ENCODE measurements around the gene MAGI3. TPM values are rescaled to one million over a fixed set of nuclear protein-coding genes. Genes with fewer than 3 reads are reported as not detected.
A peak's percentile ranks its signal among the peaks of the same experiment; 100 is the strongest.

The MAGI3 gene
- total RNA-seq, 2 donors from 2014 or later: 6.3 to 8.4 TPM

DNA sequence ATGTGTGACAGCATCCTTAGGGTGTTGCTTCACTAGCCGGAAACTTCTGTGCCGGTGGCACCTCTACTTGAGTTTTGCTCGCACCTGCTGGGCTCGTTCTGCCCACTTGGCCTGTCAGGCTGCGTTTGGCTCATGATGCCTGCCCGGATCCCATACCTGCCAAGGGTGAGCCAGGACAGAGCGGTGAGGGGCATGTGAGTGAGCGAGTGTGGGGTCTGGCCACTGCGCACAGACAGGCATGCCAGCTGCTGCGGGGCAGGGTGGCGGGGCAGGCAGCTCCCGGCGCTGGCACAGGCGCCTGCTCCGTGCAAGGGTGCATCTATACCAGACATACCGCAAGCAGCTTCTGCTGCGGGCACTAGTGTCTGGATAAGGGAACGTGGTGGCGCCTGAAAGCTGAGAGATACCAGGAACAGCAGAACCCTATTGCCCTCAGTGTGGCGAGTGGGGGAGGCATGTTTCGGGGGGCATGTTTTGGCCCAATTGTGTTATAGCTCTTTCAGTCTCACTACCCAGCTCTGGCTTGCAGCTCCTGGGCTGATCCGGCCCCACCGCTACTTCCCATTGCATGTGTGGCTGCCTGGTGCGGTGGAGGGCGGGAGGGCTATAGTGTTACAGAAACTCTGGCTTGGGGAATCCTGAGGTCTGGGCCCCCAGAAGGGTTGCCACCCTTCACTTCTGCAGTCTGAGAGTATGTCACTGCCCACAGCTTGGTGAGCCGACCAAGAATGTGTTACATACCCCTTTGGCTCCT is 32.2 kb downstream of the MAGI3 start:
- Mint-ChIP-seq H3K36me3 (peaks cover 0 to 5% of the 10 kb centered on the region in 2 donors), H3K9me3 (no peaks in the 10 kb centered on the region), H3K27ac (no peak overlapping the region)
- no peak for ATAC-seq
- DNase-seq (ENCODE audit: low spot score in 2 of 2): no peak

DNA sequence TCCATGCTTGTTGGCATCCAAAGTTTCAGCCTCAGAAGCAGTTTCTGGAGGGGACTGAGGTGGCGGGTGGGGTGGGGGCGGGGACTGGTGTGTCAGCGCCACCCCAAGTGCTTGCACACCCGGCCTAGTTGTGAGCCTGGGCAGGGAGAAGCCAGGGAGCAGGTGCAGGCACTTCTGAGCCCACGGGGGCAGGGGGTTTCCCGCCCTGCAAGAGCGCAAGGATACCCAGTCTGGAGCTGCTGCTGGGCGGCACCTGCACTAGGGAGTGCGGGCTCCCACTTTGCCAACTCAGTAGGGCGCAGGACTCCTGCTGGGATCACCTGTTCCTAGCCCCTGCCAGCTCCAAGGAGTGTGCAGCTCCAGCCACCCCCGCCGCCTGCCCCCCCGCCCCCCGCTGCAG is 33.5 kb downstream of the MAGI3 start:
- H3K9me3 Mint-ChIP-seq: no peaks in the 10 kb centered on the region
- H3K36me3 Mint-ChIP-seq: peaks cover 0 to 5% of the 10 kb centered on the region in 2 donors
- no peak overlapping the region for H3K27ac Mint-ChIP-seq
- ATAC-seq (no peak), DNase-seq (ENCODE audit: low spot score in 2 of 2) (no peak)

DNA sequence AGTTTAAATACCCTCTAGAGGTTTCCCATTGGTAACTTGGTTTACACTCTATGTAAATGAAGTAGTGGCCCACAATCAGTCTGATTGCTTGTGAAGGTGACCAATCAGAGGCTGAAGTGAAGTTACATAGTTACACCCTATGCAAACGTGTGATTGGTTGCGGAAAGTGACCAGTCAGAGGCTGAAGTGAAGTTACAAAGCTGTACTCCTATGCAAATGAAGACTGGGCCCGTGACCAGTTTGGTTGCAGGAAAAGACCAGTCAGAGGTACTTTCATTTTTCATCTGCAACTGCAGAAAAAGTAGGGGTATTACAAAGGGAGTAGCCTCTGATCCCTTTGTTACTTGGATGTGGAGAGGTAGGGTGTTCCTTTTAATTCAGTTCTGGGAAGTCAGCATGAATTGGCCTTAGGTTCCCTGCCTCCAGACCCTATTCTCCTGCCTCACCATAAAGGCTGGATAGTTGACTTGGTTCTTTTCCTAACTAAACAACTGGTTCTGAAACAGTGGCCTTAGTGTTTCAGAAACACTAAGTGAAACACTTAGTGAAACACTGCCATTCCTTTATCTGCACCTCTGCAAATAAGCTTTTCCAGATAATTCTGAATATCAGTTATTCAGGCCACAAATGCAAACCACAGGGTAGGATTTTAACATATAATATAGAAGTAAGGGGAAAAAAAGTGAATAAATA is 39.3 kb downstream of the MAGI3 start:
- Mint-ChIP-seq H3K9me3 (no peaks in the 10 kb centered on the region), H3K36me3 (no peaks in the 10 kb centered on the region), H3K27ac (no peak overlapping the region)
- no peak for DNase-seq (ENCODE audit: low spot score in 2 of 2)
- peak in 1 of 2 donors; percentile 22 for ATAC-seq

DNA sequence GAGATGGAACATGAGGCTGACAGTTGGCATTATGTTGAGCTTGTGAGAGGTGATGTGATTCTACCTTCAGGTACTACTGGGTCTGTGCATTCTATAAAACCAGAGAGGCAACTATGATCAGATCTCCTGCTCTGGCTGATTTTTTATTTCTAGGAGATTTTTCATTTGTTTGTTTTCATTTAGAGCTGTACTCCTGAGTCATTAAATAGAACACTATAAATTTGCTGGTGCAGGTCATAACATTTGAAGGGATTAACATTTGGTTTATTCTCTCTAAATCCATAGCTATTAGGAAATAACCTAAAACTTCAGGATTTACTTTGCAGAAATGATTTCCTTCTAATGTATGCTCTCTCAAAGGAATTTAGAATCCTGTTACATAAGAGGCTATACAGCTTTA is 42.9 kb downstream of the MAGI3 start:
- DNase-seq (ENCODE audit: low spot score in 2 of 2) (no peak), ATAC-seq (no peak)
- no peaks in the 10 kb centered on the region for H3K9me3 Mint-ChIP-seq
- no peaks in the 10 kb centered on the region for H3K36me3 Mint-ChIP-seq
- H3K27ac Mint-ChIP-seq: no peak overlapping the region

DNA sequence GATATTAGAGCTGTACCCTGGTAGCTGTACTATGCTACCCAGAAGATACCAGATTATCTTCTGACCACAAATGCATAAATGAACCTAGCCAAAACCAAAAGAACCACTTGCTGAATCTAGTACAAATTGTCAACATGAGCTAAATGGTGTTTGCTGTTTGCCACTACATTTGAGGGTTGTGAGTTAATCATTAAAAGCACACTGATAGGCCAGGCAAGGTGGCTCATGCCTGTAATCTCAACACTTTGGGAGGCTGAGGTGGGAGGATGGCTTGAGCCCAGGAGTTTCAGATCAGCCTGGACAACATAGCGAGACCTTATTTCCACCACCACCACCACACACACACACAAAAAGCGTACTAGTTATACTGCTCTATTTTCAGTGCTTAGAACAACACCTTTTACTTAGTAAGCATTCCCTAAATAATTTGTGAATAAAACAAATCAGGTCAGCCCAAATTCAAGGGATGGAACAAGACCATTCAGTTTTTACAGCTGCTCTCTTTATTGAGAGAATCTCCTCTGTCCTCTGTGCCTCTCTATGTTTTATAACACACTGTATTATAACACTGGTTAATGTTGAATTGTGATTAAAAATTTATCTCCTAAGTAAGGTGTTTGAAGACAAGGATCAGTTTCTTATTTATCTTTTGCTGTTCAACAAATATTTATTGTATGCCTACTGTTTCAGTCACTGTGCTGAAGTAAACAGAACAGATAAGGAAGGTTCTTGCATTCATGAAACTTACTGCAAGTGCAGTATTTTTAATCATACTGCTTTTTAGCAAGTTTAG is 44.0 kb downstream of the MAGI3 start:
- ATAC-seq (no peak), DNase-seq (ENCODE audit: low spot score in 2 of 2) (no peak)
- Mint-ChIP-seq H3K9me3 (no peaks in the 10 kb centered on the region), H3K36me3 (no peaks in the 10 kb centered on the region), H3K27ac (no peak overlapping the region)

DNA sequence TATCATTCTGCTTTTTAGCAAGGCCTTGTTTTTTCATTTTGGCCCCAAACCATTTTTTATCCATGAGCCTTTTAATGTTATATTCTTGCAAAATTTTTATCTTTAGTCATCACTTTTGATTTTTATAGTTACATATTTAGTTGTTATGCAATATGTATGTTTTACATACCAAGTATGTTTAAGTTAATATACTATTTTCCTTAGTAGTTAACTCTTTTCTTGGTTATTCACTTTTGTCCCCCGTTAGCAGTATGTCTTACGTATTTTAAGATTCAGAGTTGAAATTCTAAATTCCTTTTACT is 44.5 kb downstream of the MAGI3 start:
- Mint-ChIP-seq H3K36me3 (no peaks in the 10 kb centered on the region), H3K27ac (no peak overlapping the region), H3K9me3 (no peaks in the 10 kb centered on the region)
- DNase-seq (ENCODE audit: low spot score in 2 of 2) (no peak), ATAC-seq (no peak)

DNA sequence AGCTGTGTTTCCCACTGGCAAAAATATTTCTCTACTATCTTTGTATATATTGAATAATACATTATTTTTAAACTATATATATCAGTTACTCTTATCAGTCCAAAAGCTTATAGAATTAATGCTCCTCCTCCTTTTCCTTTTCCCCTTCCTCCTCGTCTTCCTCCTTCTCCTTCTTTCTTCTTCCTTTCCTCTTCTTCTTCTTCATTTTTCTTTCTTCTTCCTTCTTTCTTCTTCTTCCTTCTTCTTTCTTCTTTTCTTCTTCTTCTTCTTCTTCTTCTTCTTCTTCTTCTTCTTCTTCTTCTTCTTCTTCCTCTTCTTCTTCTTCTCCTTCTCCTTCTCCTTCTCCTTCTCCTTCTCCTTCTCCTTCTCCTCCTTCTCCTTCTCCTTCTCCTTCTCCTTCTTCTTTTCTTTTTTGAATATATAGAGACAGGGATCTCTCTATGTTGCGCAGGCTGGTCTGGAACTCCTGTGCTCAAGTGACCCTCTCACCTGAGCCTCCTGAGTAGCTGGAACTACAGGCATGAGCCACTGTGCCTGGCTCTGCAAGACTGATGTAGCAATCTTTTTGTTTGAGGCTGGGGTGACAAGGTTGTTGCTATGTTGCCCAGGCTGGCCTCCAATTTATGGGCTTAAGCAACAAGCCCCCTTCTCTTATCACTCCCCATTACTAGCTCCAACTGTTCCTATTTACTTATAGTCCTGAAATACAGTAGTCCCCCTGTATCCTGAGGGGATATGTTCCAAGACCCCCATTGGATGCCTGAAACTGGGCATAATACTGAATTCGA is 47.4 kb downstream of the MAGI3 start:
- DNase-seq (ENCODE audit: low spot score in 2 of 2): no peak
- Mint-ChIP-seq H3K9me3 (no peaks in the 10 kb centered on the region), H3K36me3 (no peaks in the 10 kb centered on the region), H3K27ac (no peak overlapping the region)
- ATAC-seq: no peak

DNA sequence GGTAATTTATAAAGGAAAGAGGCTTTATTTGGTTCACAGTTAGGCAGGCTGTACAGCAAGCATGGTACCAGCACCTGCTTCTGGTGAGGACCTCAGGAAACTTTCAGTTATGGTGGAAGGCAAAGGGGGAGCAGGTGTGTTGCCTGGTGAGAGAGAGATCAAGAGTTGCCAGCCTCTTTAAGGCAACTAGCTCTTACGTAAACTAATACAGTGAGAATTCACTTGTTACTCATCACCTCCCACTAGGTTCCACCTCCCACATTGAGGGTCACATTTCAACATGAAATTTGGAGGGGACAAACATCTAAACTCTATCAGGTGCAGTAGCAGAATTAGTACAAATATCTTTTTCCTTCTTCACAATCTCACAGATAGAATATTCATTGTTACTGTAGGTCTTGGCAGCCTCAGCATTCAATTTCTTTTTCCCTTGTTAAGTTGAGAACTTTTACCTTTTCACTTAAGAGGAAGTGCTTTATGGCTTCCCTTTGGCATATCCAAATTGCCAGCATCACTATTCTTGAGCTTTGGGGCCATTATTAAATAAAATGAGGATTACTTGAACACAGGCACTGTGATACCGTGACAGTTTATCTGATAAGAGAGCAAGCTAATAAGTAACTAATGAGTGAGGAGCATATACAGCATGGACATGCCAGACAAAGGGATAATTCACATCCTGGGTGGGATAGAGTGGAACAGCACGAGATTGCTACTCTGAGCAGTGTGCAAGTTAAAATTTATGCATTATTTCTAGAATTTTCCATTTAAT is 48.4 kb downstream of the MAGI3 start:
- H3K36me3 Mint-ChIP-seq: peaks cover 0 to 2% of the 10 kb centered on the region in 2 donors
- peaks cover 0 to under 1% of the 10 kb centered on the region in 2 donors for H3K9me3 Mint-ChIP-seq
- ATAC-seq: no peak
- no peak overlapping the region for H3K27ac Mint-ChIP-seq
- DNase-seq (ENCODE audit: low spot score in 2 of 2): no peak

DNA sequence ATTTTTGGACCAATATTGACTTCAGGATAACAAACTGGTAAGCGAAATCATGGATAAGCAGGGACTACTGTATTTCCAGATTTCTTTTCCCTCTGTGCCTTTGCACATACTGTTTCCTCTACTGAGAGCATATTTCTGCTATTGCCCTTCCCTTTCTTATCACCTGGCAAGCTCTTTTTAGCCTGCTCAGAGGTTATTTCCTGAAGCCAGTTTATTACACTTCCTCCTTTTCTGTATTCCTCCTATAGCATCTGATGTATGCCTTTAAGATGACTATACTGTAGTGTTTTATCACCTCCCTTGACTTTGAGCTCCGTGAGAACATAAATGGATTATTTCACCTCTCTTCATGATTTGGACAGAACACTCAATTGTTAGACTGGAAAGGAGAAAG is 49.0 kb downstream of the MAGI3 start:
- H3K27ac Mint-ChIP-seq: no peak overlapping the region
- ATAC-seq: no peak

DNA sequence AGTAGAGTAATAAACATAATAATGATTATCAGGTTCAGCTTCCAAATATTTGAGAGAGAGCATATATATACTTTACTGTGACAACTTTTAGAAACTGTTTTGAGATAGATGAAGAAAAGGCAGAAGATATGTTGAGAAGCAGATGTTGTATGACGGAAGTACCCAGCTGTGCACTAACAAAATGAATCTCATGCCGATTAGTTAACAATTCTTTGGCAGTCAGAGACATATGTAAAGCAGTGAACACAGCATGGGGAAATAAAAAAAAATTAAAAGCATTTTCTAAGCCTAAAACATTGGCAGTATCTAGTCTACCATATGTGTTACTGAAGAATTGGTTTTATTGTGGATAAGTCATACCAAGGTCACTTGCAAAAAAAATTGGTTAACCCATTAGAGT is 51.8 kb downstream of the MAGI3 start:
- Mint-ChIP-seq H3K36me3 (peaks cover 14 to 17% of the 10 kb centered on the region in 2 donors), H3K27ac (no peak overlapping the region), H3K9me3 (peaks cover 10 to 14% of the 10 kb centered on the region in 2 donors)
- DNase-seq (ENCODE audit: low spot score in 2 of 2) (no peak), ATAC-seq (no peak)

More for the DNA sequence above, 49.0 kb downstream of the MAGI3 start:
- no peak for DNase-seq (ENCODE audit: low spot score in 2 of 2)
- H3K9me3 Mint-ChIP-seq: peaks cover 3 to 6% of the 10 kb centered on the region in 2 donors
- H3K36me3 Mint-ChIP-seq: peaks cover 6 to 8% of the 10 kb centered on the region in 2 donors

DNA sequence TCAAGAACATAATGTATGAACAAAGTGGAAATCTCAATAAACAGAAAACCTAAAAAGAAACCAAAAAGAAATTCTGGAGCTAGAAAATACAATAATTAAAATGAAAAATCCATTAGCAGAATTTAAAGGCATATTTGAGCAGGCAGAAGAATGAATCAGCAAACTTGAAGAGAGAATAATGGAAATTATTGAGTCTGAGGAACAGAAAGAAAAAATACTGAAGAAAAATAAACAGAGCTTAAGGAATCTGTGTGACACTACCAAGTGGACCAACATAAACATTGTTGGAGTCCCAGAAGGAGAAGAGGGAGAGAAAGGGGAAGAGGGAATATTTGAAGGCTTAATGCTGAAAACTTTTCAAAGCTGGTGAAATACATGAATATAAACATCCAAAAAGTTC is 54.5 kb downstream of the MAGI3 start:
- Mint-ChIP-seq H3K36me3 (peaks cover 14 to 17% of the 10 kb centered on the region in 2 donors), H3K9me3 (peaks cover 10 to 14% of the 10 kb centered on the region in 2 donors), H3K27ac (no peak overlapping the region)
- DNase-seq (ENCODE audit: low spot score in 2 of 2) (no peak), ATAC-seq (no peak)

DNA sequence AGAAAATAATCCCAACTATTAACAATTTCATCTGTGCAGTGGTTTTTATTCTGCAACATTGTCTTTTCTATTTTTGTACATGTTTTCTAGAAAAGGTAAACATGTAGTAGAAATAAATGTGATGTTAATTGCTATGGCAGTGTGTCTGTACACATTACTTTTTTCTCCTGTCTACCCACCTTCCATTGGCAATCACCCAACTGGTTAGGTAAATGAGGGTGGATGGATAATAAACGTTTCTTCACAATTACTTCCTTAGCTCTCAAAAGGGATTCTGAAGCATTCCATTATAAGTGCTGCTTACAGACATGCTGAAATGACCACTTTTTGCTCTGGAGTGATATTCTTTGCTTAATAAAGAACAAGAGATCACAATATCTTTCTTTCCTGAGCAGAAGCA is 61.4 kb downstream of the MAGI3 start:
- ATAC-seq (no peak), DNase-seq (ENCODE audit: low spot score in 2 of 2) (no peak)
- Mint-ChIP-seq H3K27ac (no peak overlapping the region), H3K9me3 (no peaks in the 10 kb centered on the region), H3K36me3 (no peaks in the 10 kb centered on the region)

DNA sequence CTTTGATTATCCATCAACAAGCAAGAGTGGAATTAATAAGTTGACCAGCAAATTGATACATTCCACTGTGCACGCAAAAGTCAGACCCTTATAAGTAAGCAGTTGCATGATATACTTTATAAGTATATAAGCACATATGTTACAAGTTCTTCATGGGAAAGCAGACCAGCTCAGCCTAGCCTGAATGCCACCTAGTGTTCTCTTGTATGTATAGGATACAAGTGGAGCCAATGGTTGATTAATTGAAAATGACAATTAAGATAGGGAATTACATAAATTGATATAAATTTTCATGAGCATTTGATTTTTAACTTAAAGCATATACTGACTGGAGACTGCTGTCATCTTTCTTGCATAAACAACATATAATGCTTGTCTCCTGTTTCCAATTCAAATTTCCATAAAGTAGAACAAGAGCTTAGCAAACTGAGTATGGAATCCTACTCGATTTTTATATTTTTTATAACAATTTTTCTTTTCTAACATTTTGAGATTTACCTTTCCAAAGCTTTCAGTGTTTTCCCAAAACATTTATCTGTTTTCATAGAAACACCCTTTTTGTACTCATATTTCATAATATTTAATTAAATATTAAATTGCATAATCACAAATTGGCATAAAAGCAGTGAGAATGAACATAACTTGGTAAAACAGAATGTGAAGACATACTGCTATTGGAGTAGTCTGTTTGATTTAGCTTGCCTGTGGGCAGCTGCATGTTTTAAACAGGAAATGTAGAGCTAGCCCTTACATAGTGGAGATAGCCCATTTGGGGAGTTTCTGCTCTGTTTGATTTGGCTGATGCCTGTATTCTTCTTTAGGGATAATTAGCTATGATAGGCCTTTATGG is 62.8 kb downstream of the MAGI3 start:
- H3K27ac Mint-ChIP-seq: no peak overlapping the region
- DNase-seq (ENCODE audit: low spot score in 2 of 2): no peak
- H3K36me3 Mint-ChIP-seq: no peaks in the 10 kb centered on the region
- no peak for ATAC-seq
- peaks cover 0 to 8% of the 10 kb centered on the region in 2 donors for H3K9me3 Mint-ChIP-seq

DNA sequence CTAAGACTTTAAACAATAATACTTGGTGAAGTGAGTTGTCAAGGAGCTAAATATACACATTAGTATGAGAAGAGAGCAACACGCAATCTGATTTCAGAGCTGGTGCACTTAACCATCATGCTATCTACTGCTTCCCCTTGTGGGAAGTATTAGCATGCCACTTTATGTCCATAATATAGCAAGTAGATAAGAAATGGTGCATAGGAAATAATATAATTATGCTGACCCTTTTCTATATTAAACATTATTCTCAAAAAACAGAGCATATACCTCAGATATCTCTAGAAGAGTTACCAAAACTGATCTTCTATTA is 63.4 kb downstream of the MAGI3 start:
- no peak overlapping the region for H3K27ac Mint-ChIP-seq

DNA sequence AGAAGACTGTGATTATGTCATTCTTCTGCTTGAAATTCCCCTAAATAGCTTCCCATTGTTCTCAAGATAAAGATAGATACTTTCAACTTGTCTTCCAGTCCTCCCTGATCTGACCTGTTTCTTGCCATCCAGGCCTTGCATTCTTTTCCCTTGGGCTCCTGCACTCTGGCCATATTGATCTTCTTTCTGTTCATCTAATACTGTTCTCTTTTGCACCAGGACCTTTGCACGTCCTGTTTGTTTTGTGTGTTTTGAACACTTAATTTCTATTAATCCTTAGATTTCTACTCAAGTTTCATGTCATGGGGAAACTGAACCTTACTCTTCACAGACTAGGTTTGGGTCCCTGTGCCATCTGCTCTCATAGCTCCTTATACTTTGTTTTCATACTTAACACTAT is 65.1 kb downstream of the MAGI3 start:
- H3K9me3 Mint-ChIP-seq: peaks cover 3 to 12% of the 10 kb centered on the region in 2 donors
- DNase-seq (ENCODE audit: low spot score in 2 of 2) (no peak), ATAC-seq (no peak)
- H3K36me3 Mint-ChIP-seq: peaks cover 4 to 9% of the 10 kb centered on the region in 2 donors
- H3K27ac Mint-ChIP-seq: no peak overlapping the region

More for the DNA sequence above, 63.4 kb downstream of the MAGI3 start:
- H3K9me3 Mint-ChIP-seq: peaks cover 0 to 8% of the 10 kb centered on the region in 2 donors
- ATAC-seq: no peak
- DNase-seq (ENCODE audit: low spot score in 2 of 2): no peak
- H3K36me3 Mint-ChIP-seq: no peaks in the 10 kb centered on the region

All from activated naive CD4-positive, alpha-beta T cell treated with anti-CD3 and anti-CD28 coated beads, Interleukin-2, amount 50 U/mL, for 72 hours (primary cell).